PFSK-1 (cell line): Measurements from ENCODE around the gene STARD7.

Experiments used
- POLR2AphosphoS5 ChIP-seq: IDR thresholded peaks from 2 replicates; pipeline ENCODE4 v1.6.1; 2012; ENCODE audit warnings: low read depth, mild to moderate bottlenecking, control low read depth, low read length, moderate library complexity
- SIN3A ChIP-seq: IDR thresholded peaks from 2 replicates; pipeline ENCODE4 v1.6.1; 2012; ENCODE audit warnings: mild to moderate bottlenecking, low read length, moderate library complexity, borderline replicate concordance; ENCODE audit not compliant: insufficient read depth

GRCh38 chr2:96245609-96246390 is 37.2 kb upstream of the STARD7 start:
- no peak for TF ChIP-seq POLR2AphosphoS5
- no peak for TF ChIP-seq SIN3A
